Measurements from ENCODE around the gene PSMB7. TPM values are rescaled to one million over a fixed set of nuclear protein-coding genes. Genes with fewer than 3 reads are reported as not detected.

Gene PSMB7
- total and polyA plus RNA-seq, 2 of the 8 experiments (the other 6 are each of a cell fraction or from before 2014, with no cell fraction given) = 222 to 357 TPM

DNA sequence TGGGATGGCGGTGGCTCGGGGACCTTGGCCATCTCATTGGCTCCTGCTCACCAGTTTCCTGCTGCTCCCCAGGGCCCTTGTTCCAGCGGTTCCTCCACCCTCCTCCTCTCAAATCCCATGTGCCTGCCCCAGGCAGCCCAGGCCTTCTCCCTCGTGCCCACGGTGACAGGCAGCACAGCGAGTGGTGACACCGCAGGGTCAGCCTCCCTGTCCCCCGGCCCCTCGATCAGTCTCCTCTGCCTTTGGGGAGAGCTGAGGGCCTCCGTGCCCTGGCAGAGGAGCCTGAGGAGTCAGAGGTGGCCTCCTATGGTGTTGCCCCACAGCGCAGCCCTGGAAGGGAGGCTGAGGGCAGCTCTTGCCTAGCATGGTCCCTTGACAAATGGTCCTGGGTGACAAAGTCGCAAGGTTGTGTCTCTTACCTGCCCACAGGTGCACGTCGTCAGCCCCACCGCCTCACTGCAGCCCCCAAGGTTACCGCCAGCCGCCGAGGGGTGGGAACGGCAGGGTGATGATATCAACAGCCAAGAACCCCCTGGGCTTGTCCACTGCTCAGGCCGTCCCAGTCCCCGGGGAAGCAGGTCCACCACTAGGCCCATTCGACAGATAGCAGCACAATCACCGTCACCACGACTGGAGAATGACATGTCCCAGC lies 107.7 kb downstream of the PSMB7 start (continued):
- TF ChIP-seq, protein P1, sequence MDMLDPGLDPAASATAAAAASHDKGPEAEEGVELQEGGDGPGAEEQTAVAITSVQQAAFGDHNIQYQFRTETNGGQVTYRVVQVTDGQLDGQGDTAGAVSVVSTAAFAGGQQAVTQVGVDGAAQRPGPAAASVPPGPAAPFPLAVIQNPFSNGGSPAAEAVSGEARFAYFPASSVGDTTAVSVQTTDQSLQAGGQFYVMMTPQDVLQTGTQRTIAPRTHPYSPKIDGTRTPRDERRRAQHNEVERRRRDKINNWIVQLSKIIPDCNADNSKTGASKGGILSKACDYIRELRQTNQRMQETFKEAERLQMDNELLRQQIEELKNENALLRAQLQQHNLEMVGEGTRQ (IDR thresholded peaks at IDR 0.05; ENCODE audit: low read length) = no peak
- TF ChIP-seq NRF1 (IDR thresholded peaks at IDR 0.05; ENCODE audit: low read depth, low read length) (no peak), EGR1 (IDR thresholded peaks at IDR 0.05; ENCODE audit: borderline replicate concordance, low read depth, low read length) (no peak), CBX5 (IDR thresholded peaks at IDR 0.05; ENCODE audit: low read depth, low read length) (no peak), CTBP2 (IDR thresholded peaks at IDR 0.05; ENCODE audit: borderline replicate concordance, insufficient read depth, insufficient read length, low read length) (no peak)

Data from H1 (cell line).